Activated naive CD4-positive, alpha-beta T cell treated with anti-CD3 and anti-CD28 coated beads, Interleukin-2, amount 50 U/mL, for 24 hours (primary cell): ENCODE measurements around the gene PCSK7.
A peak's percentile ranks its signal among the peaks of the same experiment; 100 is the strongest.

Source experiments
- H3K27ac Mint-ChIP-seq: one replicate; pipeline ENCODE4 v1.8.0; 2021; ENCODE audit warnings: mild to moderate bottlenecking, mixed read lengths
- H3K27me3 Mint-ChIP-seq: one replicate; pipeline ENCODE4 v1.8.0; 2021; ENCODE audit warnings: mixed read lengths
- H3K36me3 Mint-ChIP-seq: one replicate; pipeline ENCODE4 v1.8.0; 2021; ENCODE audit warnings: mixed read lengths
- H3K4me1 Mint-ChIP-seq: one replicate; pipeline ENCODE4 v1.8.0; 2021; ENCODE audit warnings: mixed read lengths
- H3K4me3 Mint-ChIP-seq: one replicate; pipeline ENCODE4 v1.8.0; 2021; ENCODE audit warnings: mild to moderate bottlenecking, mixed read lengths
- H3K9me3 Mint-ChIP-seq: one replicate; pipeline ENCODE4 v1.8.0; 2021; ENCODE audit warnings: mixed read lengths

Gene PCSK7

GRCh38 chr11:117248341-117248740, 16.5 kb upstream of the PCSK7 start:
- Mint-ChIP-seq H3K36me3 (peaks cover 27% of the 10 kb centered on the region), H3K4me3 (no peak overlapping the region), H3K9me3 (no peaks in the 10 kb centered on the region), H3K27me3 (no peaks in the 10 kb centered on the region), H3K27ac (no peak overlapping the region), H3K4me1 (no peaks in the 10 kb centered on the region)

GRCh38 chr11:117239295-117239694, 7.4 kb upstream of the PCSK7 start:
- Mint-ChIP-seq H3K4me1 (peaks cover 2% of the 10 kb centered on the region), H3K36me3 (peaks cover 4% of the 10 kb centered on the region), H3K4me3 (no peak overlapping the region), H3K27ac (no peak overlapping the region), H3K9me3 (no peaks in the 10 kb centered on the region), H3K27me3 (no peaks in the 10 kb centered on the region)

GRCh38 chr11:117238221-117238620, 6.3 kb upstream of the PCSK7 start:
- no peak overlapping the region for H3K4me3 Mint-ChIP-seq
- peaks cover 12% of the 10 kb centered on the region for H3K4me1 Mint-ChIP-seq
- peaks cover 2% of the 10 kb centered on the region for H3K36me3 Mint-ChIP-seq
- H3K9me3 Mint-ChIP-seq = no peaks in the 10 kb centered on the region
- no peak overlapping the region for H3K27ac Mint-ChIP-seq
- no peaks in the 10 kb centered on the region for H3K27me3 Mint-ChIP-seq

GRCh38 chr11:117232911-117233409, 1.1 kb upstream of the PCSK7 start:
- H3K9me3 Mint-ChIP-seq = no peaks in the 10 kb centered on the region

GRCh38 chr11:117232092-117232878, 412 bp upstream of the PCSK7 start, which contains the start of gene RNF214:
Gene RNF214, plus strand, starts transcription at chr11:117232671. Its CDS starts 1,602 bp downstream, at chr11:117234273.
- Mint-ChIP-seq H3K4me3 (peak within 1 kb of the TSS; percentile 100), H3K36me3 (peaks cover 14% of the 10 kb centered on the region), H3K27ac (peak within 1 kb of the TSS; percentile 100), H3K9me3 (no peaks in the 10 kb centered on the region), H3K4me1 (peaks cover 40% of the 10 kb centered on the region), H3K27me3 (no peaks in the 10 kb centered on the region)

More at GRCh38 chr11:117232911-117233409, 1.1 kb upstream of the PCSK7 start:
- H3K36me3 Mint-ChIP-seq = peaks cover 14% of the 10 kb centered on the region
- no peaks in the 10 kb centered on the region for H3K27me3 Mint-ChIP-seq
- peak overlapping the region; percentile 87 for H3K4me3 Mint-ChIP-seq
- peaks cover 37% of the 10 kb centered on the region for H3K4me1 Mint-ChIP-seq
- H3K27ac Mint-ChIP-seq = peak overlapping the region; percentile 87

- Mint-ChIP-seq H3K36me3 (peaks cover 17% of the 10 kb centered on the region), H3K4me1 (peaks cover 50% of the 10 kb centered on the region), H3K27me3 (no peaks in the 10 kb centered on the region), H3K4me3 (peak overlapping the region; percentile 100), H3K27ac (peak overlapping the region; percentile 100), H3K9me3 (no peaks in the 10 kb centered on the region)
These were observed 653 bp downstream of the PCSK7 start for GRCh38 chr11:117230999-117231841.

- Mint-ChIP-seq H3K4me1 (peaks cover 50% of the 10 kb centered on the region), H3K36me3 (peaks cover 17% of the 10 kb centered on the region)
These were observed 1.4 kb downstream of the PCSK7 start for GRCh38 chr11:117230286-117230961.

GRCh38 chr11:117229931-117230285, 2.0 kb downstream of the PCSK7 start:
- Mint-ChIP-seq H3K4me1 (peaks cover 50% of the 10 kb centered on the region), H3K27ac (peak overlapping the region; percentile 100), H3K27me3 (no peaks in the 10 kb centered on the region), H3K4me3 (peak overlapping the region; percentile 100), H3K36me3 (peaks cover 17% of the 10 kb centered on the region), H3K9me3 (no peaks in the 10 kb centered on the region)

More at GRCh38 chr11:117230286-117230961, 1.4 kb downstream of the PCSK7 start:
- Mint-ChIP-seq H3K4me3 (peak overlapping the region; percentile 100), H3K9me3 (no peaks in the 10 kb centered on the region), H3K27ac (peak overlapping the region; percentile 100), H3K27me3 (no peaks in the 10 kb centered on the region)

GRCh38 chr11:117229411-117229810, 2.5 kb downstream of the PCSK7 start:
- Mint-ChIP-seq H3K27ac (peak overlapping the region; percentile 100), H3K4me3 (peak overlapping the region; percentile 100), H3K4me1 (peaks cover 49% of the 10 kb centered on the region), H3K36me3 (peaks cover 17% of the 10 kb centered on the region), H3K9me3 (no peaks in the 10 kb centered on the region), H3K27me3 (no peaks in the 10 kb centered on the region)

- H3K4me3 Mint-ChIP-seq = peak overlapping the region; percentile 44
- H3K36me3 Mint-ChIP-seq = peaks cover 19% of the 10 kb centered on the region
- H3K27me3 Mint-ChIP-seq = no peaks in the 10 kb centered on the region
- peak overlapping the region; percentile 83 for H3K27ac Mint-ChIP-seq
- peaks cover 37% of the 10 kb centered on the region for H3K4me1 Mint-ChIP-seq
- H3K9me3 Mint-ChIP-seq = no peaks in the 10 kb centered on the region
These were observed 3.8 kb downstream of the PCSK7 start for GRCh38 chr11:117228091-117228490.

GRCh38 chr11:117226388-117227385, 5.2 kb downstream of the PCSK7 start:
- no peaks in the 10 kb centered on the region for H3K9me3 Mint-ChIP-seq
- H3K4me3 Mint-ChIP-seq = peak overlapping the region; percentile 49
- H3K4me1 Mint-ChIP-seq = peaks cover 37% of the 10 kb centered on the region
- peak overlapping the region; percentile 68 for H3K27ac Mint-ChIP-seq
- H3K27me3 Mint-ChIP-seq = no peaks in the 10 kb centered on the region
- H3K36me3 Mint-ChIP-seq = peaks cover 19% of the 10 kb centered on the region

- Mint-ChIP-seq H3K36me3 (peaks cover 17% of the 10 kb centered on the region), H3K4me3 (no peak overlapping the region), H3K27ac (no peak overlapping the region), H3K27me3 (no peaks in the 10 kb centered on the region), H3K4me1 (peaks cover 35% of the 10 kb centered on the region), H3K9me3 (no peaks in the 10 kb centered on the region)
These were observed 6.2 kb downstream of the PCSK7 start for GRCh38 chr11:117225553-117226170.

- H3K9me3 Mint-ChIP-seq = no peaks in the 10 kb centered on the region
- no peak overlapping the region for H3K4me3 Mint-ChIP-seq
- H3K4me1 Mint-ChIP-seq = peaks cover 27% of the 10 kb centered on the region
- no peak overlapping the region for H3K27ac Mint-ChIP-seq
- H3K27me3 Mint-ChIP-seq = no peaks in the 10 kb centered on the region
- peaks cover 20% of the 10 kb centered on the region for H3K36me3 Mint-ChIP-seq
These were observed 7.9 kb downstream of the PCSK7 start for GRCh38 chr11:117223741-117224689.
